GM18507 (cell line): ENCODE measurements around the gene AVP.

Experiments
- DNase-seq: peaks from one replicate; pipeline ENCODE4 v3.0.0; 2011; ENCODE audit warnings: low read depth; ENCODE audit not compliant: insufficient read length; ENCODE audit errors: extremely low spot score
- FAIRE-seq: peaks from 2 replicates; lab custom pipeline; 2011; peaks lifted over from hg19 to GRCh38; lab: Jason Lieb, UNC

AVP gene

GRCh38 chr20:3032624-3033023 is 51.9 kb downstream of the AVP start:
- FAIRE-seq (no peak), DNase-seq (no peak)
